Common myeloid progenitor, CD34-positive (primary cell): Measurements from ENCODE around the gene CFAP298.

ENCODE experiments used
- CTCF ChIA-PET: fragments of 350-600 bp; sonication (Branson Sonifier 250); formaldehyde crosslinking; loops from one replicate; lab custom pipeline; 2021; ENCODE audit warnings: antibody characterized with exemption; lab: Charles Lee
- POLR2A ChIA-PET: fragments of 350-600 bp; sonication (Branson Sonifier 250); formaldehyde crosslinking; loops from one replicate; lab custom pipeline; 2021; ENCODE audit warnings: antibody characterized with exemption; lab: Charles Lee
- DNase-seq, 3 donors: peaks; one replicate each; pipeline versions ENCODE4 v3.0.0 to v3.0.0-alpha.2; 2013
- H3K27ac ChIP-seq, 2 experiments: 1 replicate in 1 of 2; 2 replicates in 1 of 2; pipeline ENCODE4 v1.7.0; 2013; ENCODE audit warnings: inconsistent platforms in 2 of 2, low read length in 2 of 2, mild to moderate bottlenecking in 2 of 2, low read depth in 1 of 2, moderate library complexity in 1 of 2; ENCODE audit not compliant: severe bottlenecking in 2 of 2, insufficient read depth in 1 of 2, poor library complexity in 1 of 2
- H3K27me3 ChIP-seq, 5 experiments: replicated peaks in 2 of 5; 1 replicate in 3 of 5; 2 replicates in 2 of 5; pipeline versions ENCODE4 v1.6.1 to v1.7.0; 2013; ENCODE audit warnings: low read length in 4 of 5, mild to moderate bottlenecking in 2 of 5, moderate library complexity in 2 of 5, inconsistent platforms in 1 of 5; ENCODE audit not compliant: insufficient read depth in 5 of 5, control insufficient read depth in 4 of 5
- H3K36me3 ChIP-seq, 4 experiments: 1 replicate in 2 of 4; 2 replicates in 2 of 4; pipeline versions ENCODE4 v1.6.1 to v1.7.0; 2013; ENCODE audit warnings: low read length in 3 of 4, control low read depth in 1 of 4, mild to moderate bottlenecking in 1 of 4; ENCODE audit not compliant: control insufficient read depth in 4 of 4, insufficient read depth in 4 of 4
- H3K4me1 ChIP-seq, 4 experiments: 1 replicate in 3 of 4; 2 replicates in 1 of 4; pipeline versions ENCODE4 v1.6.1 to v1.7.1; 2013; ENCODE audit warnings: low read length in 3 of 4, mild to moderate bottlenecking in 3 of 4, control low read depth in 1 of 4, inconsistent platforms in 1 of 4, moderate library complexity in 1 of 4; ENCODE audit not compliant: control insufficient read depth in 4 of 4, insufficient read depth in 4 of 4; ENCODE audit errors: control extremely low read depth in 1 of 4
- H3K4me3 ChIP-seq, 7 experiments: 1 replicate in 4 of 7; 2 replicates in 3 of 7; pipeline versions ENCODE4 v1.5.1 to v1.7.0; 2013; ENCODE audit warnings: mild to moderate bottlenecking in 7 of 7, low read length in 6 of 7, moderate library complexity in 6 of 7, inconsistent platforms in 2 of 7, low read depth in 2 of 7, control low read depth in 1 of 7; ENCODE audit not compliant: insufficient read depth in 4 of 7, control insufficient read depth in 1 of 7; ENCODE audit errors: extremely low read depth in 1 of 7
- H3K9me3 ChIP-seq, 5 experiments: 1 replicate in 4 of 5; 2 replicates in 1 of 5; pipeline versions ENCODE4 v1.6.1 to v1.7.1; 2013; ENCODE audit warnings: low read length in 4 of 5, mild to moderate bottlenecking in 2 of 5, inconsistent platforms in 1 of 5, low read depth in 1 of 5, moderate library complexity in 1 of 5; ENCODE audit not compliant: control insufficient read depth in 4 of 5, insufficient read depth in 2 of 5; ENCODE audit errors: control extremely low read depth in 1 of 5
- WGBS: methylation state at CpG from one replicate; pipeline ENCODE4 v1.1.5; 2013; ENCODE audit not compliant: insufficient coverage; 5-methylcytosine and 5-hydroxymethylcytosine counted together

CFAP298 gene

DNA sequence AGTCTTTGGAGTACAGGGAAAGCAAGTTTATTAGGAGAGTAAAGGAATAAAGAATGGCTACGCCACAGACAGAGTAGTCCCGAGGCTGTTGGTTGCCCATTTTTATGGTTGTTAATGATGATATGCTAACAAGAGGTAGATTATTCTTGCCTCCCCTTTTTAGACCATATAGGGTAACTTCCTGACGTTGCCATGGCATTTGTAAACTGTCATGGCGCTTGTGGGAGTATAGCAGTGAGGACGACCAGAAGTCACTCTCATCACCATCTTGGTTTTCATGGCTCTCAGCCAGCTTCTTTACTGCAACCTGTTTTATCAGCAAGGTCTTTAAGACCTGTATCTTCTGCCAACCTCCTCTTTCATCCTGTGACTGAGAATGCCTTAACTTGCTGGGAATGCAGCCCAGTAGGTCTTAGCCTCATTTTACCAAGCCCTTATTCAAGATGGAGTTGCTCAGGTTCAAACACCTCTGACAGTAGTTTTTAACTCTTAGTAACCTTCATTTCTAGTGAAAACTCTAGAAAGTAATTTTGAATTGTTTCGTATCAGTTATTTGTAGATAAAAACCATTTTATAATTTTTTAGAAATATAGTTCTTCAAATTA, 53.1 kb downstream of the CFAP298 start:
- H3K27ac ChIP-seq = no peak overlapping the region
- WGBS = 92% methylated on average over 5 of the region's 6 CpGs
- ChIA-PET CTCF (interaction anchor here (0.7 to 2.1 kb wide), 2 partner anchors 15 to 156 kb away, joined by 3 to 7 read pairs; no protein-coding TSS in a partner anchor), POLR2A (no interaction called here)
- no peak for DNase-seq
- no peaks in the 10 kb centered on the region for H3K4me1 ChIP-seq
- no peaks in the 10 kb centered on the region for H3K36me3 ChIP-seq
- H3K4me3 ChIP-seq = no peak overlapping the region
- no peaks in the 10 kb centered on the region for H3K9me3 ChIP-seq
- no peaks in the 10 kb centered on the region for H3K27me3 ChIP-seq

DNA sequence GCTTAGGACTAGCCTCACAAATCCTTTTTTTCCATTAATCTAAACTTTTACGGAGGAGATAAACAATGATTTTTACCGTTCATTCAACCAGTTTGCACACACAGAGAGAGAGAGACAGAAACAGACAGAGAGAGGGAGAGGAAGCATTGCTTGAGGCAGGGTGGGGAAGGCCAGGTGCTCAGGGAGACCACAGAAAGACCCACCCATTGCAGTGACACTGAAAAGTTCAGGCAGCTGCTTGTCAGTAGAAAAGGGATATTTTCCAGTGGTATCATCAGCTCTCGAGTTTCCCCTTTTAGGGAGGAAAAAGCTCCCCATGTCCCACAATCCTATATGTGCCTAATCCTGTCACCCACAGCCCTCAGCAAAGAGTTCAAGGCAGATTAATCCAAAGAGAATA, 54.1 kb downstream of the CFAP298 start:
- POLR2A ChIA-PET = no interaction called here
- no peak for DNase-seq
- WGBS = 100% methylated on average over 1 of the region's 3 CpGs

DNA sequence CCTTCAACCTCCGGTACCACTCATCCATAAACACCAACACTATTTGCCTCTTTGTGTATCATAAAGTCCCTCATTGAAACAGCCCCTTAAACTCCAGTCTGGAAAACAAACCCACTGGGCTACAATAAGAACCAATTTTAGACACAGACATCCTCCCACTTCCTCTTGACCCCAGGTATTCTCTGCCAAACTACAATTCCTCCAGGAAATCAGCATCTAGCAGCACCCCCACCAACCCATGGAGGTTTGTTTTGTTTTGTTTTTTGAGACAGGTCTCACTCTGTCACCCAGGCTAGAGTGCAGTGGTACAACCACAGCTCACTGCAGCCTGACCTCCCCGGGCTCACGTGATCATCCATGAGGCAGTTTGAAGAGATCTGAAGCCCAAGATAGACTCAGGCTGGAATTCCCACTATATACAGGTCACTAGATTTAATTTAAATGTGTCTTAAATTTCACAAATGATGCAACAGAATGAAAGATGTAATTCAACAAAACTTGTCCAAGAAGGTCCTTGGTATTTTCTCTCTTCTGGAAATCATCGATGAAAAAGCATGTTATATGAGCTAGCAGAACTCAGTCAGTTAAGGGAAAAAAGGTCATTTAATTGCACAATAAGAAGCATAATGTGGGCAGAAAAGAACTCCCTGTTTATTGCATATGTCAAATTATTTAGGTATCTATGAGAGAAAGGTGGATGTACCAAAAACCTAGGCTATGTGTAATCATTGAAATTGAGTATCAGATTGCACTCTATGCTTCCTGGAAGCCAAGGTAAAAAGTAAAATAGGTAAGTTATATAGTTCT, 57.1 kb downstream of the CFAP298 start:
- CTCF ChIA-PET = no interaction called here
- Histone ChIP-seq H3K9me3 (no peaks in the 10 kb centered on the region), H3K36me3 (no peaks in the 10 kb centered on the region), H3K4me3 (no peak overlapping the region), H3K4me1 (no peaks in the 10 kb centered on the region), H3K27me3 (peaks cover 0 to 4% (median 0%) of the 10 kb centered on the region in 5 experiments), H3K27ac (no peak overlapping the region)
- no peak for DNase-seq
- POLR2A ChIA-PET = no interaction called here
- 78% methylated on average over 1 of the region's 4 CpGs for WGBS

More for the DNA sequence above, 54.1 kb downstream of the CFAP298 start:
- Histone ChIP-seq H3K36me3 (no peaks in the 10 kb centered on the region), H3K9me3 (no peaks in the 10 kb centered on the region), H3K27ac (no peak overlapping the region), H3K27me3 (no peaks in the 10 kb centered on the region), H3K4me1 (no peaks in the 10 kb centered on the region), H3K4me3 (no peak overlapping the region)
- CTCF ChIA-PET = interaction anchor here (1.0 kb wide), 1 partner anchor 155 kb away, joined by 3 read pairs; no protein-coding TSS in a partner anchor

DNA sequence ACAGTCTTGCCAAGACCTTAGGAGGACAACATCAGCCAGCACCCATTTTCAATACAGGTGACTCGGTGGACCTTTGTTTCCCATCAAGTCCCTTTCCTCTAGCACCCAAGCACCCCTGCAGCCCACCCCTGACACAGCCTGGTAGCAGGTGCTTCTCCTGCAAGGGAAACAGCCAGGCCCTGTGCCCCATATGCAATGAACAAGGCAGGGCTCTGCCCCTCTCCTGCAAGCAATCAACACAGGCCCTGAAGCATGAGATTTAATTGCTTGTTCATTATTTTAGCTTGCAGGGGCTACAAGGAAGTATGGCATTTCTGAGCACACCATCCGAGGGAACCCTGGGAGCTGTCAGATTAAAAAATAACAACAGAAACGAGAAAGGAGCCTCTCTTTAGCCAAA, 62.3 kb downstream of the CFAP298 start:
- POLR2A ChIA-PET = no interaction called here
- WGBS = 100% methylated on average over 3 of the region's 3 CpGs
- CTCF ChIA-PET = interaction anchor here (0.8 to 1.1 kb wide), 2 partner anchors 10 to 17 kb away, joined by 3 read pairs; no protein-coding TSS in a partner anchor
- Histone ChIP-seq H3K4me3 (no peak overlapping the region), H3K27ac (no peak overlapping the region), H3K9me3 (no peaks in the 10 kb centered on the region), H3K36me3 (no peaks in the 10 kb centered on the region), H3K27me3 (peaks cover 0 to 4% (median 0%) of the 10 kb centered on the region in 5 experiments), H3K4me1 (peaks cover 0 to 11% (median 8%) of the 10 kb centered on the region in 4 experiments)
- DNase-seq = no peak

DNA sequence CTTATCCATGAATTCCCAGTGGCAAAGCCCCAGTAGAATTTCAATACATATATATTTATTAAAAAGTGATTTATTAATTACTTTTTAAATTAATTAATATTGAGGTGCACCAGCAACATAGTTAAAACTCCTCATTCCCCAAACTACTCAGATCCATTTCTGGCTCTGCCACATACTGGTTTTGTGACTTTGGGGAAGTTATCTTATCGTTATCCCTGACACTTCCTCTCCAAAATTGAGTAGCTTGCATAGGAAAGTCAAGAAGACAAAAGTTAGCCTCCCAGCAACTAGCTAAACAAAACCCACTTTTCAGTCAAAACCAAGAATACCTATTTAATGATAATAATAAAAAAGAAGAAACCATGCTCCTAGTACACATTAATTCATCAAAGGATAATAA, 62.7 kb downstream of the CFAP298 start:
- H3K27ac ChIP-seq = no peak overlapping the region
- CTCF ChIA-PET = interaction anchor here (0.8 to 1.1 kb wide), 2 partner anchors 10 to 18 kb away, joined by 3 read pairs; no protein-coding TSS in a partner anchor
- no peaks in the 10 kb centered on the region for H3K36me3 ChIP-seq
- POLR2A ChIA-PET = no interaction called here
- 0% methylated on average over 1 of the region's 1 CpG for WGBS
- peaks cover 0 to 11% (median 8%) of the 10 kb centered on the region in 4 experiments for H3K4me1 ChIP-seq
- peaks cover 0 to 4% (median 0%) of the 10 kb centered on the region in 5 experiments for H3K27me3 ChIP-seq
- peak; percentile 25 to 66 (median 54) for DNase-seq
- H3K9me3 ChIP-seq = no peaks in the 10 kb centered on the region
- H3K4me3 ChIP-seq = no peak overlapping the region
